Left lung (tissue), 10 donors: ENCODE measurements around the gene IGFBP5. TPM values are rescaled to one million over a fixed set of nuclear protein-coding genes. Genes with fewer than 3 reads are reported as not detected.

Experiments
- ATAC-seq: fragments of 200-7000 bp; cut with Tn5 transposase; one replicate; pipeline ENCODE4 v1.9.1; 2020; ENCODE audit warnings: moderate library complexity
- DNase-seq, 4 donors: peaks; one replicate each; pipeline ENCODE4 v3.0.0-alpha.2; 2013 to 2020
- H3K27ac ChIP-seq, 2 donors: fragments of 200-600 bp; sonication (generic) in 1 of 2; one replicate each; pipeline versions ENCODE4 v1.5.0 to v1.8.0; 2020 to 2021
- H3K27me3 ChIP-seq, 2 donors: fragments of 200-600 bp; sonication (generic) in 1 of 2; one replicate each; pipeline versions ENCODE4 v1.5.0 to v1.8.0; 2020 to 2021
- H3K36me3 ChIP-seq, 2 donors: fragments of 200-600 bp; sonication (generic) in 1 of 2; one replicate each; pipeline versions ENCODE4 v1.5.0 to v1.8.0; 2020 to 2021
- H3K4me1 ChIP-seq, 2 donors: fragments of 200-600 bp; one replicate each; pipeline ENCODE4 v1.8.0; 2021
- H3K4me3 ChIP-seq, 2 donors: fragments of 200-600 bp; sonication (generic) in 1 of 2; one replicate each; pipeline versions ENCODE4 v1.5.0 to v1.8.0; 2020 to 2021; ENCODE audit warnings: mild to moderate bottlenecking in 1 of 2
- H3K9me3 ChIP-seq, 2 donors: fragments of 200-600 bp; sonication (generic) in 1 of 2; one replicate each; pipeline versions ENCODE4 v1.5.0 to v1.8.0; 2020 to 2021
- intact Hi-C, 2 donors: fragments of 100-400 bp; cut with DNase I; formaldehyde crosslinking; loops; one replicate each; pipeline versions ENCODE4 v1.11.2 to v1.14.2; 2022
- polyA plus RNA-seq, 6 donors: library from polyadenylated mRNA; unstranded; fragments of 120-200 nt; gene quantifications; one replicate each; pipeline ENCODE4 v1.2.1, GENCODE V29; 2013; ENCODE audit not compliant: insufficient read length in 6 of 6
- total RNA-seq, 2 donors: library from RNA; stranded (reverse); fragmentation: NEBNext Ultra II Directional; extraction: Animal tissue kit (Norgen Biotek cat#: 25700); gene quantifications; one replicate each; pipeline ENCODE4 v1.2.1, GENCODE V29; 2021
- TF ChIP-seq, protein P1 (sequence below), 2 donors: fragments of 200-600 bp; sonication (generic) in 1 of 2; IDR thresholded peaks; one replicate each; pipeline versions ENCODE4 v1.5.0 to v1.8.0; 2021; ENCODE audit warnings: antibody characterized with exemption in 2 of 2
- donor health status: DM: no; HTN: yes; CAD: no.
- donor health status: DM: no; HTN: no; CAD: no.

Gene IGFBP5
- total and polyA plus RNA-seq, 8 donors, result 89.4 to 149 (median 121) TPM

DNA sequence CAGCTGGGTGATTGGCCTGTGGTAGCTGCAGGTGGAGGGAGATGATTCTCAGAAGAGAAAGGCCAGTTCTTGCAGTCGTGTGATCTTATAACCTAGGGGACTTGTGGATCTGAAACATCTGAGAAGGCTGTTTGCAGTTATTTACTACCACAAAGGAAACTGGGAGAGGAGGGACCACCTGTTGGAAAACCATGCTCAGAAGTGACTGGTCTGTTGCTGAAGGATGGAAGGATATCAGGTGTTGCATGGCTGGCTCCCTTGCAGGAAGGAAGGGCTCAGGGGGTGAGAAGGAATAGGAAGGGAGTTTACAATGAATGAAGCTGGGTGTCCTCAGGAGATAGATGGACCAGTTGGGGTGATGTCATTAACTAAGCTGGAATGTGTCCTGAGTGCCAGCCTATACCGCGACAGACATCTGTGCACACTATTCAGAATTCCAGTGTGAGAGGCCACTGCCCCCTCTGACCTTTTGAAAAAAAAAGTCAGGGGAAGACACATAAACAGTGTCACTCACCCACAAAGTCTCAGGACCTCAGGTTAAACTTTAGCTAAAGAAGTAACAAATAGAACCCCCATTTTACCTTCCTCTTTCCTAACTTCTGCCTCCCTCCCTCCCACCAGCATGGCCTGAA, 44.6 kb downstream of the IGFBP5 start:
- no peaks in the 10 kb centered on the region for H3K27me3 ChIP-seq
- DNase-seq, result no peak
- intact Hi-C loops, result no loop called here
- H3K4me1 ChIP-seq, result no peaks in the 10 kb centered on the region
- no peaks in the 10 kb centered on the region for H3K9me3 ChIP-seq
- H3K4me3 ChIP-seq, result no peak overlapping the region
- no peaks in the 10 kb centered on the region for H3K36me3 ChIP-seq
- ATAC-seq, result no peak
- TF ChIP-seq, protein P1, sequence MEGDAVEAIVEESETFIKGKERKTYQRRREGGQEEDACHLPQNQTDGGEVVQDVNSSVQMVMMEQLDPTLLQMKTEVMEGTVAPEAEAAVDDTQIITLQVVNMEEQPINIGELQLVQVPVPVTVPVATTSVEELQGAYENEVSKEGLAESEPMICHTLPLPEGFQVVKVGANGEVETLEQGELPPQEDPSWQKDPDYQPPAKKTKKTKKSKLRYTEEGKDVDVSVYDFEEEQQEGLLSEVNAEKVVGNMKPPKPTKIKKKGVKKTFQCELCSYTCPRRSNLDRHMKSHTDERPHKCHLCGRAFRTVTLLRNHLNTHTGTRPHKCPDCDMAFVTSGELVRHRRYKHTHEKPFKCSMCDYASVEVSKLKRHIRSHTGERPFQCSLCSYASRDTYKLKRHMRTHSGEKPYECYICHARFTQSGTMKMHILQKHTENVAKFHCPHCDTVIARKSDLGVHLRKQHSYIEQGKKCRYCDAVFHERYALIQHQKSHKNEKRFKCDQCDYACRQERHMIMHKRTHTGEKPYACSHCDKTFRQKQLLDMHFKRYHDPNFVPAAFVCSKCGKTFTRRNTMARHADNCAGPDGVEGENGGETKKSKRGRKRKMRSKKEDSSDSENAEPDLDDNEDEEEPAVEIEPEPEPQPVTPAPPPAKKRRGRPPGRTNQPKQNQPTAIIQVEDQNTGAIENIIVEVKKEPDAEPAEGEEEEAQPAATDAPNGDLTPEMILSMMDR (IDR thresholded peaks at IDR 0.05), result no peak
- no peak overlapping the region for H3K27ac ChIP-seq

GRCh38 chr2:216649574-216649973, 45.8 kb downstream of the IGFBP5 start:
- H3K9me3 ChIP-seq, result no peaks in the 10 kb centered on the region
- H3K27ac ChIP-seq, result no peak overlapping the region
- TF ChIP-seq, protein P1 (IDR thresholded peaks at IDR 0.05), result no peak
- intact Hi-C loops, result no loop called here
- H3K36me3 ChIP-seq, result no peaks in the 10 kb centered on the region
- H3K4me3 ChIP-seq, result no peak overlapping the region
- no peak for ATAC-seq
- DNase-seq, result no peak
- no peaks in the 10 kb centered on the region for H3K27me3 ChIP-seq
- H3K4me1 ChIP-seq, result no peaks in the 10 kb centered on the region

GRCh38 chr2:216648105-216648504, 47.2 kb downstream of the IGFBP5 start:
- H3K4me3 ChIP-seq, result no peak overlapping the region
- H3K36me3 ChIP-seq, result no peaks in the 10 kb centered on the region
- H3K27me3 ChIP-seq, result no peaks in the 10 kb centered on the region
- ATAC-seq (no peak), DNase-seq (no peak)
- H3K9me3 ChIP-seq, result no peaks in the 10 kb centered on the region
- intact Hi-C loops, result no loop called here
- no peaks in the 10 kb centered on the region for H3K4me1 ChIP-seq
- TF ChIP-seq, protein P1 (IDR thresholded peaks at IDR 0.05), result no peak
- H3K27ac ChIP-seq, result no peak overlapping the region

DNA sequence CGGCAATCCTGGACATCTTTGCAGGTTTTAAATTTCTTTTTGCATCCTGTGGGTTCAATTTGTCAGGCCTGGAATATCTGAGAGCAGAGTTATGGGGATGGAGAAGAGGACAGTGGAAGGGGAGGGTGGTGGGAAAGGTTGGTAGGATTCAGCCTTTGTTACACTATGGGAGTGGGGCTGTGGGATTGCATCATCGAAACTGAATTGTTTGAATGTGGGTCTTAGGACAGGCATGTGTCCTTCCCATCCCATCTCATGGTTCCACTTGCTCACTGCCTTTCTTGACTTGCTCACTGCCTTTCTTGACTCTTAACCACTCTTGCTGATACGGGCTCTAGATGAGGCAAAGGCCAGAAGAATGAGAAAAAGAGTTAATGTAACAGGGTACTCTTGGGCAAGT, 49.2 kb downstream of the IGFBP5 start:
- intact Hi-C loops, result no loop called here
- TF ChIP-seq, protein P1 (IDR thresholded peaks at IDR 0.05), result no peak
- H3K4me3 ChIP-seq, result no peak overlapping the region
- H3K9me3 ChIP-seq, result no peaks in the 10 kb centered on the region
- H3K4me1 ChIP-seq, result no peaks in the 10 kb centered on the region
- no peak for DNase-seq
- no peaks in the 10 kb centered on the region for H3K27me3 ChIP-seq
- no peaks in the 10 kb centered on the region for H3K36me3 ChIP-seq
- no peak for ATAC-seq
- no peak overlapping the region for H3K27ac ChIP-seq

- Histone ChIP-seq H3K4me1 (no peaks in the 10 kb centered on the region), H3K9me3 (no peaks in the 10 kb centered on the region), H3K27ac (no peak overlapping the region), H3K27me3 (no peaks in the 10 kb centered on the region), H3K4me3 (no peak overlapping the region), H3K36me3 (no peaks in the 10 kb centered on the region)
- DNase-seq (no peak), ATAC-seq (no peak)
- TF ChIP-seq, protein P1 (IDR thresholded peaks at IDR 0.05), result no peak
- intact Hi-C loops, result no loop called here
These were observed 49.8 kb downstream of the IGFBP5 start for GRCh38 chr2:216645636-216645950.
